Measurements from ENCODE around the gene EDC3. TPM values are rescaled to one million over a fixed set of nuclear protein-coding genes. Genes with fewer than 3 reads are reported as not detected.

EDC3 gene
- total and polyA plus RNA-seq, 9 of the 15 experiments (the other 6 are each of a cell fraction or from before 2014, with no cell fraction given) = 11.7 to 63.9 (median 32.8) TPM

DNA sequence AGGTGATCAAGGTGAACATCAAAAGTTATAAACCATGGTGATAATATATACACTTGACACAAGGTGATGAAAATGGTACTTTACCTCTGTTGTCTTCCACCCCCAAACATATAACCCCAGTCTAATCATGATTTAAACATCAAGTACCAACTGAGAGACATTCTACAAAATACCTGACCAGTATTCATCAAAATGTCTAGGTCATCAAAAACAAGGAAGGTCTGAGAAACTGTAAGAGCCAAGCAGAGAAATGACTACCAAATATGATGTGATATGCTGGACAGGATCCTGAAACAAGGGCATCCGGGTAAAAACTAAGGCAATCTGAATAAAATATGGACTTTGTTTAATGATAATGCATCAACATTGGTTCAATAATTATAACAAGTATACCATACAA is 27.8 kb downstream of the EDC3 start:
- H3K4me1 ChIP-seq (replicated peaks in 1 of 2; ENCODE audit: control insufficient read depth in 2 of 2, insufficient read depth in 2 of 2, low read length in 2 of 2) = no peaks in the 10 kb centered on the region
- no peak for ATAC-seq
- DNase-seq (ENCODE audit: extremely low read depth in 1 of 4, low spot score in 3 of 4) = no peak
- H3K9me3 ChIP-seq (replicated peaks; ENCODE audit: control insufficient read depth, insufficient read depth, low read depth, low read length) = no peaks in the 10 kb centered on the region
- POLR2A ChIA-PET = no interaction called here
- no peaks in the 10 kb centered on the region for H3K27me3 ChIP-seq (ENCODE audit: control insufficient read depth in 2 of 2, insufficient read depth in 2 of 2, low read length in 2 of 2)
- H3K36me3 ChIP-seq (ENCODE audit: control insufficient read depth, insufficient read depth, low read length) = peaks cover 27% of the 10 kb centered on the region
- CTCF ChIA-PET (ENCODE audit: low intra/inter-chr PET ratio) = interaction anchor here (0.6 kb wide), 1 partner anchor 317 kb away, joined by 3 read pairs; no protein-coding TSS in a partner anchor
- no peak overlapping the region for H2AFZ ChIP-seq (ENCODE audit: low read depth, low read length)
- H3K9me1 ChIP-seq (ENCODE audit: control insufficient read depth, insufficient read depth, low read length) = no peaks in the 10 kb centered on the region
- FAIRE-seq = no peak
- H3K9ac ChIP-seq (ENCODE audit: insufficient read depth in 1 of 2, low read depth in 2 of 2, low read length in 2 of 2) = no peak overlapping the region
- intact Hi-C loops (cut with micrococcal nuclease) (no loop called here), in situ Hi-C loops (cut with MboI) (no loop called here)
- H3K4me2 ChIP-seq (ENCODE audit: insufficient read depth, low read length) = no peak overlapping the region
- peaks cover 2% of the 10 kb centered on the region; the same call in 1 of the 3 replicates for H3K79me2 ChIP-seq (ENCODE audit: control insufficient read depth, insufficient read depth, low read length)
- H3K27ac ChIP-seq (ENCODE audit: extremely low read depth, low read depth, low read length) = no peak overlapping the region
- H4K20me1 ChIP-seq (replicated peaks; ENCODE audit: control insufficient read depth, insufficient read depth, low read length) = no peaks in the 10 kb centered on the region
- no peak overlapping the region for H3K4me3 ChIP-seq
- no TSS peak for BruUV-seq (replicated peaks)
- 65% methylated on average over 1 of the region's 1 CpG for WGBS (ENCODE audit: insufficient coverage, low coverage, missing lambda C conversion rate)
- TF ChIP-seq MAFG (tag; conservative IDR thresholded peaks at IDR 0.05) = 0 out of 2 replicates have a peak, but pooled peaks have one; percentile 13
- no peak for TF ChIP-seq ZNF644 (tag; IDR thresholded peaks at IDR 0.05; ENCODE audit: low read depth)
- TF ChIP-seq HMG20B (CRISPR knock-in tag; IDR thresholded peaks at IDR 0.05) = no peak
- peak; percentile 53 for TF ChIP-seq C11orf30 (IDR thresholded peaks at IDR 0.05; ENCODE audit: low read depth)
- no peak for TF ChIP-seq RBM39 (optimal IDR thresholded peaks at IDR 0.05; ENCODE audit: low read depth, low read length)
- TF ChIP-seq BMI1 (IDR thresholded peaks at IDR 0.05; ENCODE audit: low read length) = no peak
- TF ChIP-seq JUND (IDR thresholded peaks at IDR 0.05; ENCODE audit: borderline replicate concordance, low read depth, low read length) = no peak
- TF ChIP-seq JUND (tag; IDR thresholded peaks at IDR 0.05; ENCODE audit: borderline replicate concordance, low read depth, low read length) = no peak
- TF ChIP-seq, protein P1, sequence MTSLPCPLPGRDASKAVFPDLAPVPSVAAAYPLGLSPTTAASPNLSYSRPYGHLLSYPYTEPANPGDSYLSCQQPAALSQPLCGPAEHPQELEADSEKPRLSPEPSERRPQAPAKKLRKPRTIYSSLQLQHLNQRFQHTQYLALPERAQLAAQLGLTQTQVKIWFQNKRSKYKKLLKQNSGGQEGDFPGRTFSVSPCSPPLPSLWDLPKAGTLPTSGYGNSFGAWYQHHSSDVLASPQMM (CRISPR knock-in tag; IDR thresholded peaks at IDR 0.05) = no peak
- no peak for TF ChIP-seq ARNT (IDR thresholded peaks at IDR 0.05)
- no peak for TF ChIP-seq ZNF551 (CRISPR knock-in tag; IDR thresholded peaks at IDR 0.05)
- no peak for TF ChIP-seq ZNF121 (CRISPR knock-in tag; conservative IDR thresholded peaks at IDR 0.05)
- TF ChIP-seq NCOA1 (IDR thresholded peaks at IDR 0.05; ENCODE audit: low read depth) = no peak
- TF ChIP-seq, protein P2, sequence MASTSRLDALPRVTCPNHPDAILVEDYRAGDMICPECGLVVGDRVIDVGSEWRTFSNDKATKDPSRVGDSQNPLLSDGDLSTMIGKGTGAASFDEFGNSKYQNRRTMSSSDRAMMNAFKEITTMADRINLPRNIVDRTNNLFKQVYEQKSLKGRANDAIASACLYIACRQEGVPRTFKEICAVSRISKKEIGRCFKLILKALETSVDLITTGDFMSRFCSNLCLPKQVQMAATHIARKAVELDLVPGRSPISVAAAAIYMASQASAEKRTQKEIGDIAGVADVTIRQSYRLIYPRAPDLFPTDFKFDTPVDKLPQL (IDR thresholded peaks at IDR 0.05; ENCODE audit: extremely low read depth, insufficient read length) = no peak
- no peak for TF ChIP-seq ZNF408 (CRISPR knock-in tag; IDR thresholded peaks at IDR 0.05; ENCODE audit: low read depth)
- no peak for TF ChIP-seq ZZZ3 (IDR thresholded peaks at IDR 0.05)
- TF ChIP-seq ATF7 (IDR thresholded peaks at IDR 0.05) = no peak
- no peak for TF ChIP-seq MYC (IDR thresholded peaks at IDR 0.05; ENCODE audit: low read depth, low read length)
- TF ChIP-seq MYC (CRISPR knock-in tag; IDR thresholded peaks at IDR 0.05; ENCODE audit: borderline replicate concordance, low read depth) = no peak
- no peak for TF ChIP-seq PHTF2 (CRISPR knock-in tag; IDR thresholded peaks at IDR 0.05)
- peak; percentile 84 for TF ChIP-seq ZNF316 (IDR thresholded peaks at IDR 0.05)
- TF ChIP-seq RBM14 (IDR thresholded peaks at IDR 0.05; ENCODE audit: borderline replicate concordance, insufficient read depth, low read depth, low read length) = no peak
- no peak for TF ChIP-seq RUNX1 (IDR thresholded peaks at IDR 0.05; ENCODE audit: low read depth)
- TF ChIP-seq, protein P3, sequence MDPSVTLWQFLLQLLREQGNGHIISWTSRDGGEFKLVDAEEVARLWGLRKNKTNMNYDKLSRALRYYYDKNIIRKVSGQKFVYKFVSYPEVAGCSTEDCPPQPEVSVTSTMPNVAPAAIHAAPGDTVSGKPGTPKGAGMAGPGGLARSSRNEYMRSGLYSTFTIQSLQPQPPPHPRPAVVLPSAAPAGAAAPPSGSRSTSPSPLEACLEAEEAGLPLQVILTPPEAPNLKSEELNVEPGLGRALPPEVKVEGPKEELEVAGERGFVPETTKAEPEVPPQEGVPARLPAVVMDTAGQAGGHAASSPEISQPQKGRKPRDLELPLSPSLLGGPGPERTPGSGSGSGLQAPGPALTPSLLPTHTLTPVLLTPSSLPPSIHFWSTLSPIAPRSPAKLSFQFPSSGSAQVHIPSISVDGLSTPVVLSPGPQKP (CRISPR knock-in tag; IDR thresholded peaks at IDR 0.05) = no peak
- TF ChIP-seq ZNF79 (CRISPR knock-in tag; IDR thresholded peaks at IDR 0.05; ENCODE audit: low read depth) = no peak

Measured in K562 (cell line).